Neural cell (in vitro differentiated cells): ENCODE results near the gene RBMS3. TPM values are rescaled to one million over a fixed set of nuclear protein-coding genes. Genes with fewer than 3 reads are reported as not detected.
A peak's percentile ranks its signal among the peaks of the same experiment; 100 is the strongest.

Experiments
- H2AFZ ChIP-seq: fragments of 200-600, 300-800 bp; sonication (generic), shearing (Covaris generic); 2 replicates; pipeline ENCODE4 v1.6.0; 2014; ENCODE audit warnings: low read depth, mild to moderate bottlenecking, antibody characterized with exemption, low read length, moderate library complexity
- H3F3A ChIP-seq: fragments of 200-600 bp; shearing (Covaris generic); 2 replicates; pipeline ENCODE4 v1.6.1; 2016; ENCODE audit warnings: mild to moderate bottlenecking, moderate library complexity, mixed read lengths, antibody characterized with exemption, low read length; ENCODE audit not compliant: insufficient read depth, poor library complexity, severe bottlenecking
- H3K27ac ChIP-seq: fragments of 200-600, 300-800 bp; sonication (generic), shearing (Covaris generic); 2 replicates; pipeline ENCODE4 v1.5.1; 2014; ENCODE audit warnings: mild to moderate bottlenecking, low read length, moderate library complexity
- H3K27me3 ChIP-seq: fragments of 300-800, 200-600 bp; sonication (generic), shearing (Covaris generic); 2 replicates; pipeline ENCODE4 v1.6.0; 2014; ENCODE audit warnings: mild to moderate bottlenecking, low read depth, low read length, moderate library complexity; ENCODE audit not compliant: insufficient read depth
- H3K36me3 ChIP-seq: fragments of 300-800, 200-600 bp; sonication (generic), shearing (Covaris generic); 2 replicates; pipeline ENCODE4 v1.5.1; 2014; ENCODE audit warnings: mild to moderate bottlenecking, antibody characterized with exemption, low read length, moderate library complexity; ENCODE audit not compliant: insufficient read depth
- H3K4me2 ChIP-seq: fragments of 300-800, 200-600 bp; sonication (generic), shearing (Covaris generic); 2 replicates; pipeline ENCODE4 v1.6.0; 2014; ENCODE audit warnings: mild to moderate bottlenecking, low read length
- H3K4me3 ChIP-seq: fragments of 300-800, 200-600 bp; sonication (generic), shearing (Covaris generic); 2 replicates; pipeline ENCODE4 v1.5.1; 2014; ENCODE audit warnings: mild to moderate bottlenecking, low read length, moderate library complexity
- H3K79me2 ChIP-seq: fragments of 200-600 bp; shearing (Covaris generic); replicated peaks from 2 replicates; pipeline ENCODE4 v1.6.0; 2014; ENCODE audit warnings: mild to moderate bottlenecking, low read length, moderate library complexity; ENCODE audit not compliant: insufficient read depth
- H3K9ac ChIP-seq: fragments of 300-800, 200-600 bp; sonication (generic), shearing (Covaris generic); 2 replicates; pipeline ENCODE4 v1.6.1; 2016; ENCODE audit warnings: mild to moderate bottlenecking, low read length, mixed read lengths
- H3K9me2 ChIP-seq: fragments of 200-600 bp; shearing (Covaris generic); 2 replicates; pipeline ENCODE4 v1.6.1; 2016; ENCODE audit warnings: mild to moderate bottlenecking, low read length, mixed read lengths; ENCODE audit not compliant: insufficient read depth
- H3K9me3 ChIP-seq: fragments of 200-600, 300-800 bp; sonication (generic), shearing (Covaris generic); 2 replicates; pipeline ENCODE4 v1.6.1; 2016; ENCODE audit warnings: mild to moderate bottlenecking, mixed run types, low read length, moderate library complexity, mixed read lengths
- H4K20me1 ChIP-seq: fragments of 200-600 bp; shearing (Covaris generic); 2 replicates; pipeline ENCODE4 v1.6.1; 2016; ENCODE audit warnings: mild to moderate bottlenecking, mixed run types; ENCODE audit not compliant: insufficient read depth
- EP300 ChIP-seq: fragments of 450-650 bp; conservative IDR thresholded peaks from 2 replicates; pipeline ENCODE4 v1.6.1; 2014; ENCODE audit warnings: antibody characterized with exemption, mild to moderate bottlenecking, moderate library complexity; ENCODE audit not compliant: poor library complexity, severe bottlenecking
- EZH2 ChIP-seq: fragments of 200-600, 300-800 bp; shearing (Covaris generic), sonication (generic); IDR thresholded peaks from 2 replicates; pipeline ENCODE4 v1.6.1; 2014; ENCODE audit warnings: antibody characterized with exemption, low read length, borderline replicate concordance, mild to moderate bottlenecking; ENCODE audit not compliant: insufficient read depth, poor library complexity, severe bottlenecking
- MXI1 ChIP-seq: fragments of 450-650 bp; conservative IDR thresholded peaks from 2 replicates; pipeline ENCODE4 v1.6.1; 2014; ENCODE audit warnings: antibody characterized with exemption, mild to moderate bottlenecking; ENCODE audit not compliant: poor library complexity, severe bottlenecking
- POLR2AphosphoS5 ChIP-seq: IDR thresholded peaks from 2 replicates; pipeline ENCODE4 v1.6.1; 2012
- RAD21 ChIP-seq: fragments of 450-650 bp; conservative IDR thresholded peaks from 2 replicates; pipeline ENCODE4 v1.6.1; 2014; ENCODE audit warnings: antibody characterized with exemption, mild to moderate bottlenecking, moderate library complexity
- SMC3 ChIP-seq: fragments of 450-650 bp; conservative IDR thresholded peaks from 2 replicates; pipeline ENCODE4 v1.6.1; 2014; ENCODE audit warnings: antibody characterized with exemption, mild to moderate bottlenecking, moderate library complexity; ENCODE audit not compliant: poor library complexity
- TAF1 ChIP-seq: IDR thresholded peaks from 2 replicates; pipeline ENCODE4 v1.6.1; 2012; ENCODE audit warnings: low read depth
- polyA plus RNA-seq: library from polyadenylated mRNA; depleted of rRNA; stranded (reverse); fragments of >200 nt; gene quantifications from 2 replicates; pipeline ENCODE4 v1.2.3, GENCODE V29; 2014
- TF ChIP-seq, protein P1 (sequence below): fragments of 450-650 bp; IDR thresholded peaks from 2 replicates; pipeline ENCODE4 v1.5.1; 2014; ENCODE audit warnings: antibody characterized with exemption, mild to moderate bottlenecking, moderate library complexity; ENCODE audit not compliant: poor library complexity, severe bottlenecking
- TF ChIP-seq, protein P2 (sequence below): IDR thresholded peaks from 2 replicates; pipeline ENCODE4 v1.6.1; 2012; ENCODE audit warnings: borderline replicate concordance

The RBMS3 gene
- polyA plus RNA-seq, 1 donor from 2014 or later, result 0.53 TPM

DNA sequence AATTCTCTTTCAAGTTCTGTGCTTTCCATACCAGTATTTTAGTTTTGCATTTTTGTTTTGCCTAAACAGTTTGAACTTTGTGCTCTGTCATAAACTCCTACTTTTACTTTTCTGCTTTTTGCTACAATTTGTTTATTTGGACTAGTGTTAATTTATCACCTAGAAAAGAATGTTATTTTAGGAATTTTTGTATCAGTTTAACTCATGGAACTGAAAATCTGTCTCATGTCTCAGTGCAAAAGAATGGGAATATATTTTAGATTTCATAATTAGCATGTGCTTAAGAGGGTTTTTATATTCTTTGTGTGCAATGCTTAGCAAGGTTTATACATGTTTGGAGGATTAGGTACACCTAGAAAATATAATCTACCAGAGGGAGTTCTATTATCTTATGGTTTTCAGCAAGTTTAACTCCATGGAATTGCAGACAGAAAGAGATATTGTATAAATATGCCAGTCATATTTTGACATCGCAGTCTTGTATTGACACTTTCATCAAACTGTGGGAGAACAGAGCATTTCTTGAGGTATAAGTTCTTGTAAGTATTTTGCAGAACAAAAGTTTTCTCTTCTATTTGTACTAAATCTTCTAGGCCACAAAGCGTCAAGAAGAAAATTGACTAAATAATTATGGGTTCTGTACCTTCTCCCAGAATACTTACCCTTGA, 409.9 kb downstream of the RBMS3 start:
- Histone ChIP-seq H3K9me2 (no peaks in the 10 kb centered on the region), H3K9ac (no peak overlapping the region), H3K27ac (no peak overlapping the region), H2AFZ (no peak overlapping the region), H3K36me3 (no peaks in the 10 kb centered on the region), H4K20me1 (no peaks in the 10 kb centered on the region), H3K9me3 (no peaks in the 10 kb centered on the region), H3K4me2 (no peak overlapping the region), H3F3A (no peaks in the 10 kb centered on the region), H3K79me2 (no peaks in the 10 kb centered on the region), H3K27me3 (no peaks in the 10 kb centered on the region), H3K4me3 (no peak overlapping the region)
- TF ChIP-seq EP300 (peak; percentile 58), SMC3 (no peak), RAD21 (no peak), POLR2AphosphoS5 (peak; percentile 74)

DNA sequence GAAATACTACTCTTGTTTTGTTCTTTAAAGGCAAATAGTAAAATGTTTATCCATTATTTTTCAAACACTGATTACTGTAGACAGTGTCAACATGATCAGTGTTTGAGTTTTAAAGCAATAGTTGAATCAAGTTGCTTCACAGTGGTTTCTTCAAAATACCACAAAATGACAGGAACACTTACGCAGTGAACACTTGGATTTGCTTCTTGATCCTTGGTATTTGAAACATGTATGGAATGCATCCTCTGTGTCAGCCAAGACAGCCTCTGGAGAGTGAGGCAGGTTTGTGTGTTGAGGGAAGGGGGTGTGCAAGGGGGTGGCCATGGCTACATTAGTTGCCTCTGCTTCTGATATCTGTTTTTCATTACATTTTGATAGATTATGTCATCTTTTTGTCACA, 413.0 kb downstream of the RBMS3 start:
- Histone ChIP-seq H3K9me3 (no peaks in the 10 kb centered on the region), H3K4me3 (no peak overlapping the region), H3K9ac (no peak overlapping the region), H3K27ac (no peak overlapping the region), H3K4me2 (no peak overlapping the region), H3F3A (no peaks in the 10 kb centered on the region), H3K27me3 (no peaks in the 10 kb centered on the region), H3K9me2 (no peaks in the 10 kb centered on the region), H3K36me3 (no peaks in the 10 kb centered on the region), H4K20me1 (no peaks in the 10 kb centered on the region), H3K79me2 (no peaks in the 10 kb centered on the region), H2AFZ (no peak overlapping the region)
- TF ChIP-seq SMC3, result no peak
- no peak for TF ChIP-seq POLR2AphosphoS5
- no peak for TF ChIP-seq EP300
- TF ChIP-seq RAD21, result no peak
- TF ChIP-seq MXI1, result no peak
- TF ChIP-seq EZH2, result no peak
- no peak for TF ChIP-seq TAF1
- TF ChIP-seq, protein P1, sequence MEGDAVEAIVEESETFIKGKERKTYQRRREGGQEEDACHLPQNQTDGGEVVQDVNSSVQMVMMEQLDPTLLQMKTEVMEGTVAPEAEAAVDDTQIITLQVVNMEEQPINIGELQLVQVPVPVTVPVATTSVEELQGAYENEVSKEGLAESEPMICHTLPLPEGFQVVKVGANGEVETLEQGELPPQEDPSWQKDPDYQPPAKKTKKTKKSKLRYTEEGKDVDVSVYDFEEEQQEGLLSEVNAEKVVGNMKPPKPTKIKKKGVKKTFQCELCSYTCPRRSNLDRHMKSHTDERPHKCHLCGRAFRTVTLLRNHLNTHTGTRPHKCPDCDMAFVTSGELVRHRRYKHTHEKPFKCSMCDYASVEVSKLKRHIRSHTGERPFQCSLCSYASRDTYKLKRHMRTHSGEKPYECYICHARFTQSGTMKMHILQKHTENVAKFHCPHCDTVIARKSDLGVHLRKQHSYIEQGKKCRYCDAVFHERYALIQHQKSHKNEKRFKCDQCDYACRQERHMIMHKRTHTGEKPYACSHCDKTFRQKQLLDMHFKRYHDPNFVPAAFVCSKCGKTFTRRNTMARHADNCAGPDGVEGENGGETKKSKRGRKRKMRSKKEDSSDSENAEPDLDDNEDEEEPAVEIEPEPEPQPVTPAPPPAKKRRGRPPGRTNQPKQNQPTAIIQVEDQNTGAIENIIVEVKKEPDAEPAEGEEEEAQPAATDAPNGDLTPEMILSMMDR, result no peak
- TF ChIP-seq, protein P2, sequence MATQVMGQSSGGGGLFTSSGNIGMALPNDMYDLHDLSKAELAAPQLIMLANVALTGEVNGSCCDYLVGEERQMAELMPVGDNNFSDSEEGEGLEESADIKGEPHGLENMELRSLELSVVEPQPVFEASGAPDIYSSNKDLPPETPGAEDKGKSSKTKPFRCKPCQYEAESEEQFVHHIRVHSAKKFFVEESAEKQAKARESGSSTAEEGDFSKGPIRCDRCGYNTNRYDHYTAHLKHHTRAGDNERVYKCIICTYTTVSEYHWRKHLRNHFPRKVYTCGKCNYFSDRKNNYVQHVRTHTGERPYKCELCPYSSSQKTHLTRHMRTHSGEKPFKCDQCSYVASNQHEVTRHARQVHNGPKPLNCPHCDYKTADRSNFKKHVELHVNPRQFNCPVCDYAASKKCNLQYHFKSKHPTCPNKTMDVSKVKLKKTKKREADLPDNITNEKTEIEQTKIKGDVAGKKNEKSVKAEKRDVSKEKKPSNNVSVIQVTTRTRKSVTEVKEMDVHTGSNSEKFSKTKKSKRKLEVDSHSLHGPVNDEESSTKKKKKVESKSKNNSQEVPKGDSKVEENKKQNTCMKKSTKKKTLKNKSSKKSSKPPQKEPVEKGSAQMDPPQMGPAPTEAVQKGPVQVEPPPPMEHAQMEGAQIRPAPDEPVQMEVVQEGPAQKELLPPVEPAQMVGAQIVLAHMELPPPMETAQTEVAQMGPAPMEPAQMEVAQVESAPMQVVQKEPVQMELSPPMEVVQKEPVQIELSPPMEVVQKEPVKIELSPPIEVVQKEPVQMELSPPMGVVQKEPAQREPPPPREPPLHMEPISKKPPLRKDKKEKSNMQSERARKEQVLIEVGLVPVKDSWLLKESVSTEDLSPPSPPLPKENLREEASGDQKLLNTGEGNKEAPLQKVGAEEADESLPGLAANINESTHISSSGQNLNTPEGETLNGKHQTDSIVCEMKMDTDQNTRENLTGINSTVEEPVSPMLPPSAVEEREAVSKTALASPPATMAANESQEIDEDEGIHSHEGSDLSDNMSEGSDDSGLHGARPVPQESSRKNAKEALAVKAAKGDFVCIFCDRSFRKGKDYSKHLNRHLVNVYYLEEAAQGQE, result no peak
